ENCODE results near the gene GPR25. TPM values are rescaled to one million over a fixed set of nuclear protein-coding genes. Genes with fewer than 3 reads are reported as not detected.

Gene GPR25
- total RNA-seq, 2 donors from 2014 or later, result 1.3 TPM; not detected in 1

DNA sequence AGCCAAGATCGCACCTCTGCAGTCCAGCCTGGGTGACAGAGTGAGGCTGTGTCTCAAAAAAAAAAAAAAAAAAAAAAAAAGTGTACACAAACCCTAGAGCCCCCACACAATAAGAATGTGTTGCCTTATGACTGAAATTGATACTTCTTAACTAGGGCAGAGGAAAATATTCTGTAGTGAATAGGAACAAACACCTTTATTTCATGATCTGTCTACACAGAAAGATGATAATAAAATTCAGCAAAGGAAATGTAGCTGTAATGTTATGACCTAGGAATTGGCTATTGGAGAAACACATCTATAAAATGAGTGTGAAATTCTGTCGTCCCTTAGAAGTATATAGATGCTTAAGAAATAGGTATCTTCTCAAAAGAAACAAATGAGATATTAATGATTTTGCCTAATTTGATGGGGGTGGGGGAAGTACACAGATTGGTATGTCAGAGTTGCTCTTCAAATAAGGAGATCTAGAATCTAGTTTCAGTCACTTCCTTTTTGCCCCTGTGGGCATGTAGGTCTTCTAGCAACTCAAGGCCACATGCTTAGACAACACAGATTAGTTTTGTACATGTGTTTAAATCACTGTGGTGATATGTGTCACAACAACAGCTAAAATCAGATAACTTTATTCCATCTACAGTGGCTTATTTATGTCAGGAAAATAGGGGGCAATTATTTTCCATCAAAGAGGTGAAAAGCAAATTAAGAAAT lies 10.7 kb upstream of the GPR25 start:
- DNase-seq, result no peak
- Histone ChIP-seq H3K4me1 (no peaks in the 10 kb centered on the region), H3K36me3 (replicated peaks in 1 of 2; ENCODE audit: insufficient read depth in 1 of 2, low read depth in 2 of 2) (peaks cover 0 to 2% of the 10 kb centered on the region in 2 donors), H3K4me3 (no peak overlapping the region), H3K27me3 (no peaks in the 10 kb centered on the region), H3K9me3 (no peaks in the 10 kb centered on the region), H3K27ac (no peak overlapping the region)
- no peak for ATAC-seq
- 87 to 94% methylated on average over 2 of the region's 2 CpGs for WGBS, 2 donors
- TF ChIP-seq, protein P1, sequence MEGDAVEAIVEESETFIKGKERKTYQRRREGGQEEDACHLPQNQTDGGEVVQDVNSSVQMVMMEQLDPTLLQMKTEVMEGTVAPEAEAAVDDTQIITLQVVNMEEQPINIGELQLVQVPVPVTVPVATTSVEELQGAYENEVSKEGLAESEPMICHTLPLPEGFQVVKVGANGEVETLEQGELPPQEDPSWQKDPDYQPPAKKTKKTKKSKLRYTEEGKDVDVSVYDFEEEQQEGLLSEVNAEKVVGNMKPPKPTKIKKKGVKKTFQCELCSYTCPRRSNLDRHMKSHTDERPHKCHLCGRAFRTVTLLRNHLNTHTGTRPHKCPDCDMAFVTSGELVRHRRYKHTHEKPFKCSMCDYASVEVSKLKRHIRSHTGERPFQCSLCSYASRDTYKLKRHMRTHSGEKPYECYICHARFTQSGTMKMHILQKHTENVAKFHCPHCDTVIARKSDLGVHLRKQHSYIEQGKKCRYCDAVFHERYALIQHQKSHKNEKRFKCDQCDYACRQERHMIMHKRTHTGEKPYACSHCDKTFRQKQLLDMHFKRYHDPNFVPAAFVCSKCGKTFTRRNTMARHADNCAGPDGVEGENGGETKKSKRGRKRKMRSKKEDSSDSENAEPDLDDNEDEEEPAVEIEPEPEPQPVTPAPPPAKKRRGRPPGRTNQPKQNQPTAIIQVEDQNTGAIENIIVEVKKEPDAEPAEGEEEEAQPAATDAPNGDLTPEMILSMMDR (IDR thresholded peaks at IDR 0.05), result no peak
- no peak for TF ChIP-seq POLR2A (IDR thresholded peaks at IDR 0.05)
- intact Hi-C loops (cut with DNase I), result no loop called here

DNA sequence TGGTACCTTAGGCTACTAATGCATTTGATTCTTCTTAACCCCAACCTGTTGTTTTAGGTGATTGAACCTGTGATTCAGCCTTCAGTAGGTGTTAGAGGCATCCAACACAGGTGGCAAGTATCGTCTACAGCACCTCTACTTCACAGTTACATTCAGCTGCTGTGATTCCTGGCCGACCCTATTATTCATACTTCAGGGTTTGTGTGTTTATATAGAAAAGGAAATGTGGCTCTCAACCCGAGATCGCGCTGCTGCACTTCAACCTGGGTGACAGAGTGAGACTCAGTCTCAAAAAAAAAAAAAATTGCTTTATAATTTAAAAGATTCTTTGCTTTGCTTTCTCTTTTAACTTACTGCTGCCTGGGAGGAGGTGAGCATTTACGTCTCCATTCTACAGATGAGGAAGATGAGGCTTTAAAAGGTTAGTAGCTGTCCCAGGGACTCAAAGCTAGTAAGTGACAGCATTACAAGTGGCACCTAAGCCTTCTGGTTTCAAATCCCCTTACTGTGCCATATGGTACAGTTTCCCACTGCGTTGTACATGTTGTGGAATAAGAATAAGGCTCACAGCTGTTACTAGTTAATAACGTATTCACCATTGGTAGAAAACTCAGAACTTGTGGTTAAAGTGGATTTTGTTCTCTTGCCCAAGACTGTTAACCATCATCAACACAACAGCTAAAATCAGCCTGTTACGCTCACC lies 9.9 kb upstream of the GPR25 start:
- intact Hi-C loops (cut with DNase I), result no loop called here
- Histone ChIP-seq H3K27ac (no peak overlapping the region), H3K36me3 (replicated peaks in 1 of 2; ENCODE audit: insufficient read depth in 1 of 2, low read depth in 2 of 2) (peaks cover 0 to 2% of the 10 kb centered on the region in 2 donors), H3K27me3 (no peaks in the 10 kb centered on the region), H3K9me3 (no peaks in the 10 kb centered on the region), H3K4me3 (no peak overlapping the region), H3K4me1 (no peaks in the 10 kb centered on the region)
- ATAC-seq (no peak), DNase-seq (no peak)
- 82 to 85% methylated on average over 9 of the region's 9 CpGs for WGBS, 2 donors
- TF ChIP-seq, protein P1 (IDR thresholded peaks at IDR 0.05), result no peak
- TF ChIP-seq POLR2A (IDR thresholded peaks at IDR 0.05), result no peak

DNA sequence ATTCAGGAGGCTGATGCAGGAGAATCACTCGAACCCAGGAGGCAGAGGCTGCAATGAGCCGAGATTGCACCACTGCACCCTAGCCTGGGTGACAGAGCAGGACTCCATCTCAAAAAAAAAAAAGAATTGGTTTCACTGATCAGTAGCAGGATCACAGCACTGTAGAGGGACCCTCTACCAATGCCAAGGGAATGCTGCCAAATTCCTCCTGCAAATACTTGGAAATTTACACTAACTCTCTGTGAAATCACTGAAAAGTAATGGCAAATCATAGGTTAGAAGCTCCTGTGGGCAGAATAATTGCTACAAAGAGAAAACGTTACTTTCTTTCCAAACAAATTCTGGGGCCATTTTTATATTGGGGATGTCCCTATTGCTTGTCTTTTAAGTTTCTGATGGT lies 6.7 kb upstream of the GPR25 start:
- Histone ChIP-seq H3K36me3 (replicated peaks in 1 of 2; ENCODE audit: insufficient read depth in 1 of 2, low read depth in 2 of 2) (no peaks in the 10 kb centered on the region), H3K4me3 (no peak overlapping the region), H3K4me1 (no peaks in the 10 kb centered on the region), H3K27ac (no peak overlapping the region), H3K9me3 (no peaks in the 10 kb centered on the region), H3K27me3 (no peaks in the 10 kb centered on the region)
- intact Hi-C loops (cut with DNase I), result no loop called here
- ATAC-seq (no peak), DNase-seq (no peak)
- WGBS, 2 donors, result 70 to 73% methylated on average over 3 of the region's 3 CpGs
- TF ChIP-seq POLR2A (IDR thresholded peaks at IDR 0.05), result no peak
- TF ChIP-seq, protein P1 (IDR thresholded peaks at IDR 0.05), result no peak

DNA sequence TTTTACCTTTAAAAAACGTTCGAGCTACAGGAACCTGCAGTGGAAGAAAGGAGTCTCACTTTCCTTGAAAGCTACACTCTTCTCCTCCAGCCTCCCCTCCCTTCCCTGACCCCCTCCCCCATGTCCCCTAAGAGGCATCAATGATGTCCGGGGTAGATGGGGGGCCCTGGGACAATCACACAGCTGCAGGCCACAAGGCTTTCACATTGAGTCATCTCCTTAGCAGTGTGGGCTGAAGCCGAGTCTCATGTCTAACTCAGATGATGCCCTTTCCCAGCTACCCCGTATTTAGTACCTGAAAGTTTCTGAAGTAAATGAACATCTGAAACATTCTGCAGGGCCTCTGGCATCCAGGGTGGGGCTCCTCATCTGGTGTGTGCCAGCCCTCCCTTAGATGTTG lies 6.3 kb upstream of the GPR25 start:
- H3K27me3 ChIP-seq, result no peaks in the 10 kb centered on the region
- no peak overlapping the region for H3K27ac ChIP-seq
- WGBS, 2 donors, result 34 to 38% methylated on average over 5 of the region's 5 CpGs
- intact Hi-C loops (cut with DNase I), result no loop called here
- TF ChIP-seq, protein P1 (IDR thresholded peaks at IDR 0.05), result no peak
- no peak for TF ChIP-seq POLR2A (IDR thresholded peaks at IDR 0.05)
- H3K36me3 ChIP-seq (replicated peaks in 1 of 2; ENCODE audit: insufficient read depth in 1 of 2, low read depth in 2 of 2), result no peaks in the 10 kb centered on the region
- H3K4me3 ChIP-seq, result no peak overlapping the region
- no peaks in the 10 kb centered on the region for H3K4me1 ChIP-seq
- ATAC-seq, result no peak
- no peak for DNase-seq
- no peaks in the 10 kb centered on the region for H3K9me3 ChIP-seq
